Superior temporal gyrus (tissue), 1 donor: ENCODE measurements around the gene PTER.

Source experiments
- DNase-seq: peaks from one replicate; pipeline ENCODE4 v3.0.0-alpha.2; 2016; ENCODE audit errors: extremely low spot score

The PTER gene, protein sequence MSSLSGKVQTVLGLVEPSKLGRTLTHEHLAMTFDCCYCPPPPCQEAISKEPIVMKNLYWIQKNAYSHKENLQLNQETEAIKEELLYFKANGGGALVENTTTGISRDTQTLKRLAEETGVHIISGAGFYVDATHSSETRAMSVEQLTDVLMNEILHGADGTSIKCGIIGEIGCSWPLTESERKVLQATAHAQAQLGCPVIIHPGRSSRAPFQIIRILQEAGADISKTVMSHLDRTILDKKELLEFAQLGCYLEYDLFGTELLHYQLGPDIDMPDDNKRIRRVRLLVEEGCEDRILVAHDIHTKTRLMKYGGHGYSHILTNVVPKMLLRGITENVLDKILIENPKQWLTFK

DNA sequence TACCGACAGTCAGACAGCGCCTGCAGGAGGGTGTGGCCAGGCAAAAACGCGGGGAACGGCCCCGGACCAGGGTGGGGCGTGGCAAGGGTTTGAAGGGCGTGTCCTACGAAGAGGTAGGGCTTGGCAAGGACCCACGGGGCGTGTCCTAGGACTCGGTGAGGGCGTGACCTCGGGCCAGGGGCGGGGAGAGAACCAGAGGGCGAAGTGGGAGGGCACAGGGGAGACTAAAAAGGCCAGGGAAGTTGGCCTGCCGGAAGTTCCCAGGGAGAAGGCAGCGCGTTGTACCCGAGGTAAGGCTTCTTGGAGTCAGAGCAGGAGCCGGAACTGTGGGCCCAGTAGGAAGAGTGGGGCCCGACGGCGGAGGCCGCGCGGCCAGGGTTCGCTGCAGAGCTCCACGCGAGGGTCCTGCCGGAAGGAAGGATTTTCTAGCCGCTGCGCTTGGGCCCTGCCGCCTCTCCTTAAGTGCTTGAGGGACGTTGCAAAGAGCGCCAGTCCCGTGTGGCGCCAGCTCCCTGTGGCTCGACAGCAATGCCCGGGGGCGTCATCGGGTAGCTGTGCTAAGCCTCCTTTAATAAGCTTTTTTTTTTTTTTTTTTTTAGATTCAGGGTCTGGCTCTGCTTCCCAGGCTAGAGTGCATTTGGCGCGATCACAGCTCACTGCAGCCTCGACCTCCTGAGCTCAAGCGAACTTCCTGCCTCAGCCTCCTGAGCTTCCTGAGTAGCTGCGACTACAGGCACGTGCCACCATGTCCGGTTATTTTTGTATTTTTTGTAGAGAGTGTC lies at the start of gene PTER:
PTER (plus strand) TSS at position 253 of the 782 bp plus-strand sequence. CDS start 47,375 bp downstream, outside the sequence.
- DNase-seq: no peak

DNA sequence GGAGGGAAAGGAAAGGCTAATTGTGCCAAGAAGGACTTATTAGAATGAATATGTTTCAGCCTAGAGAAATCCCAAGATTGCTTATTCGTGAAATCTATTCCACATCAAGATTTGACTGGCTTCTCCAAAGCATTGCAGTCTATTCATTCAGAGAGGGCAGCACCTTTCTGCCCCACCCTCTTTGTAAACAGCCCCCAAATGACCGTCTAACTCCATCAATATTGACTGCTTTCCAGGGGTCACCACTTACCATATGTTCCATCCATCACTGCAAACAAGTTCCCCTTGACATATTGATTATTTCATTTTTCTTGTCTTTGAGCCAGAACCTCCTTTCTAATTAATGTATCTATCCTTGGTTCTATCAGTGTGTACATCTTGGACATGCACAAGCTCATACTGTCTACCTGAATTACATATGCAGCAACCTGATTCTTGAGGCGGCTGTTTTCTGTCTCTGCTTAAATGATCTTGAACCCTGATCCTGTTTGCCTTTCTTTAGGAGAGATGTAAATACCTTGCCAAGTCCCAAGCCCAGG lies 44.2 kb upstream of the PTER start:
- DNase-seq: no peak

DNA sequence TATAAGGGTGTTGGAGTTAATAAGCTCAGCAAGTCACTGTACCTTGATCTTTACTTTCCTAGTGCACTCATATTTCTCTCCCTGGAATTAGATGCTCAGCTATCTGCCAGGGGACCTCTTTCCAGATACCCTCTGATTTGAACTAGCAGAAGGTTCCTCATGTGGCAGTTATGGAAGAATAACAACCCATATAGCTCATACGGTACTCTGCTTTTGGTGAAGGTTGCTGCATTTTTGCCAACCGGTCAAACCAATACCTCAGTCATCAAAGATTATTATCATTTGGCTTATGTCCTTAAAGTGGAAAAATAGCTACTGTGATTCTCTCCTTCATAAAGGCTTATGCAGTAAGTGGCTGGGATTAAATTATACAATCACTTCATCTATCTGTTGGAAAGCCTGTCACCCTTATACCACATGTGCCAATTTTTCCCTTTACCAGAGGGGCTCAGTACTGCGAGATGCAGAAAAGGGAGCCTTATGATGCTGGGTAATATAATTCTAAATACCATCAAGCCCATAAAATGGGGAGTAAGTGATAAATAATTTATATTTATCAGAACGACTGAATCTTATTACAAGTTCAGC lies 43.4 kb upstream of the PTER start:
- DNase-seq: no peak

DNA sequence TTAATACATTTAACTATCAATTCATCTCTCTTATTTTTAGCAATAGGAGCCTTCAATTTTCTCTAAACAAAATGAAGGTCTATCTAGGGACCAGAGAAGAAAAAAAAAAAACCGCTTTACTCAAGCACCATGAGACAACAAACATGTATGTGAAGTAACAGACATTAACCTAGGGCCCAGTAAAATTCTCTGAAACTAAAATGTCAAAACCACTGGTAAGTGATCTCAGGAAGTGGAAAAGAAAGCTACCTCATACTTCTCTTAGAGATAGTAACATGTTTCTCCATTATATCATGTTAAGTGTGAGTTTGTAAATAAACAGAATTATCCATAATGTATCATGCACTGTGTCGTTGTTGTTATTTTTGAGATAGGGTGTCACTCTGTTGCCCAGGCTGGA lies 35.4 kb upstream of the PTER start:
- DNase-seq: no peak

GRCh38 chr10:16408379-16408778 lies 28.4 kb upstream of the PTER start:
- DNase-seq: no peak

DNA sequence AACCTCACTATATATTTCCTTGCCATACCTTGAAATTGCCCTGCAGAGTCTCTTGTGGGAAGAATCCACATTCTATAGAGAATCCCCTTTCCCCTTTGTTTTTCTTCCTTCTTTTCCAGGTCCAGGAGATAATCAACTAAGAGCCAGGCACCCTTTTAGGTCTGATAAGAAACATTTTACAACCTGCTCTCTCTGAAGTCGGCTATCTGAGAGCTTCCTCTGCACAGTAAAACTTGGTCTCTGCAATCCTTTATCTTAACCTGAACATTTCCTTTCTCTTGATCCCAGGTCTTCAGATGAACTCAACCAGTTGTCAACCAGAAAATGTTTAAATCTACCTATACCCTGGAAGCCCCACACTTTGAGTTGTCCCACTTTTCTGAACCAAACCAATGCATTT lies 19.5 kb upstream of the PTER start:
- no peak for DNase-seq

GRCh38 chr10:16423599-16423998 lies 13.2 kb upstream of the PTER start:
- no peak for DNase-seq

GRCh38 chr10:16425449-16425848 lies 11.4 kb upstream of the PTER start:
- DNase-seq: peak; percentile 40

DNA sequence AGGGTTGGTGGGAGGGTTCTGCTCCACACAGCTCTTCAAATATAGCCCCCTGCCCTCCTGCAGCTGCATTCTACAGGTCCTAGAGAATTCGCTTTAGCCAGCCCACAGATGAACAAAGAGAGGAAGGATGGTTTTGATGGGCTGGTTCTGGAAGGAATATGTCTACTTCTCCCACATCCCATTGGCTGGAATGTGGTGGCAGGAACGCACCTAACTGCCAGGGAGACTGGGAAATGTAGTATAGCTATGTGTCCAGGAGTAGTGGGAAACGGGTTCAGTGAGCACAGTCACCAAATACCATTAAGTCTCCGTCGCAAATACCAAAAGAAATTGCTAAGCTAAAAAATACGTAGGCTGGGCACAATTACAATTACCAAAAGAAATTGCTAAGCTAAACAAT lies 7.3 kb upstream of the PTER start:
- DNase-seq: no peak

- peak; percentile 22 for DNase-seq
These were observed 448 bp upstream of the PTER start for GRCh38 chr10:16436367-16436757.

DNA sequence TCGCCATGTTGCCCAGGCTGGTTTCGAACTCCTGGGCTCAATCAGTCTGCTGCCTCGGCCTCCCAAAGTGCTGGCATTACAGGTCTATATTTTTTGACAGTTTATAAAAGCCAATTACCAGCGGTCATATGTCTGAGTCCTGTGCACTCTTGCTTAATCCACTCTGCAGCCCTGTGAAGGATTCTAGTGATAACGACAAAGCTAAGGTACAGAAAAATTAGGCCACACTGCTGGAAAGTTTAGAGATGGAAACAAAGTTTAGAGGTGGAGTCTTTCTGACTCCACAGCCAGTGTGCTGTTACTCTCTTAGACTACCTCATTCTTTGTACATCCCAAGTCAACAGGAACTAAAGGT lies 707 bp downstream of the PTER start:
- no peak for DNase-seq

- no peak for DNase-seq
These were observed 2.5 kb downstream of the PTER start for GRCh38 chr10:16439295-16439694.

DNA sequence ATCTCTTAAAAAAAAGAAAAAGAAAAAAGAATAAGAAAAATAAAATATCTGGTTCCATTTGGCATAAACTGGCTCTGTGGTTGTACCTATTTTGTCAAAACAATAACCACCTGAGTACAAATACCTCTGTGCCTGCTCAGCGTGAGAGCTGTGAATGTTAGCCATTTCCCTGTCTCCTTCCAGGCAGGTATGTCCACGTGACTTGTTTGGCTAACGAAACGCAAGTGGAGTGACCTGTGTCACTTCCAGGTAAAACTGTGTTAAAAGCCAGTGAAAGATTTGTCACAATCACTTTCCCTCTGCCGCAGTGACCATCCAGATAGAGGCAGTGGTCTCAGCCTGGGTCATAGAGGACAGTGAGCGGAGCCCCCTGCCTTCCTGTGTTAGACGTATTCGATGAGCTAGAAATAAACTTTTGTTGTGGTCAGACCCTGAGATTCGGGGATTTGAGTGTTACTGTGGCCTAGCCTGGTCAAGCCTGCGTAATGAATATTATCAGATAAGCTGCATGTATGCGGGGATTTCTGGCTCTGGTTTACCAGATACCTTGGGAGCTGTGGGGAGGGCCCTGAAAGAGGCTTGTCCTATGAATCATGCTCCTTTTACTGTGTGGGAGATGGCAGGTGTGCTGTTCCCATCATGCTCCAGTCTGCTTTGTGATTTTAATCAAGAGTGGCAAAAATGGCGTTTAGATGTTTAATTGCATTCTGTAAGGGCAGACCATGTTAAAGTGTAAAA lies 3.8 kb downstream of the PTER start:
- peak; percentile 19 for DNase-seq

GRCh38 chr10:16441173-16441840 lies 4.5 kb downstream of the PTER start:
- peak; percentile 32 for DNase-seq

GRCh38 chr10:16442914-16443313 lies 6.1 kb downstream of the PTER start:
- DNase-seq: no peak

GRCh38 chr10:16445770-16446469 lies 9.1 kb downstream of the PTER start:
- no peak for DNase-seq

DNA sequence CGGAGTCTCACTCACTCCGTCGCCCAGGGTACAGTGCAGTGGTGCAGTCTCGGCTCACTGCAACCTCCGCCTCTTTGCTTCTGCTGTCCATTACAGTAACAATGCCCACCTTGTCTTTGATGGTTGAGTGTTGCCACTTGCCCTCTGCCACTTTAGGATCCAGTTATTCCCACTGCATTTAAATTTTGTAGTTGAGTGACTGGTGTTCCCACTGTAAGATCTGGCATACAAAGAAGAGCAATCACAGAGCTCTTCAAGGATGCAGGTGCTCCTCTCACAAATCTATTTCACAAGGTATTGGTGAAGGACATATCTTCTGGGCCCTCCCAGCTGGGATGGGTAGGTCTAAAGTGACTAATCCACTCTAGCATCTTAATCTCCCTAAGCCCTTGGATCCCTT lies 12.6 kb downstream of the PTER start:
- no peak for DNase-seq

DNA sequence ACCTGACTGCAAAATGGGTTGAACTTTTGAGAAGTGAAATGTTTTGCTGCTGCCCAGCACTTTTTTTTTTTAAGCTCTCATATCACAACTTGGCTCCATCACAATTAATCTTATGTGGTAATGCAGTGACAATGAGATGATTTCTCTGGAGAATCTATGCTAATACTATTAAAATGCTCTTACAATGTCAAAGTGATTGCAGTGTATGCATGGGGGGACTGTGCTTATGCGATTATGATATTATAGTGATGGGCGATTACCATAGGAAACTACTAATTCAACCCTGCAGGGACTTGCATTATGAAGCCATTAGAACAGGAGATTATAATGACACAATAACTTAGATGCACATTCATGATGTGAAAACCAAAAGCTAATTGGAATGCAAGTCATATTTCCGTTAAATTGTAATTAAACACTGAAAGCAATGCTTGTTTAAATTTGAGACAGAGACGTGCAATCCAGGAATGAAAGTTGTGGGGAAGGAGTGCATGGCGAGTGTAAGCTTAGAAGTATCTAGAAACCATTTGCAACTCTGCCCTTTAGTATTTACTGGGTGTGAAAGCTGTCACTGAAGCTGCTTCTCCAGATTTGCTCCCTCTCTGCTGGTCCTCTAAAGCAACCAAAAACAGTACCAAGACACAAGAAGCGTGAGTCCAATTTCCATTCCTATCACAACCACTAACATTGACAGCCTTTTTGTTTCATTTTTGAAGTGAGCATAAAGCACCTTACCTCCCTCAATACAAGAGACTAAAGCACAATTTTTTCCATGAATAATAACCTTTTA lies 21.6 kb downstream of the PTER start:
- DNase-seq: no peak

- DNase-seq: no peak
These were observed 22.7 kb downstream of the PTER start for GRCh38 chr10:16459423-16459939.

DNA sequence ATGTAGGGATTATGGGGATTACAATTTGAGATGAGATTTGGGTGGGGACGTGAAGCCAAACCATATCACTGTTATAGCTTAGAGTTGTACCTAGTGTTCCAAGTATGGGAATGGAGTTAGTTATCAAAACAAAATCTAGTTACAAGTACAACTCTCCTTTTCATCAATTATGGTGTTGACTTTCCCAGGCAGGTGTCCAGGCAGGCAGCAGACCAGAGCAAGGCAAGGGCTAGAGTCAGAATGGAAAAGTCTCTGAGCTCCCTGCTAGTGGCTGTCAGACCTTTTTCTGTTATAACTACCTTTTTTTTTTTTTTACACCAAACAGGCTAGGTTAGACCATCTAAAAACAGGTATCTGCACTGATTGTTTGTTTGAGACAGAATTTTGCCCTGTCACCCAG lies 29.2 kb downstream of the PTER start:
- DNase-seq: no peak
